Cerebellar cortex (tissue), 1 donor: ENCODE measurements around the gene SLC39A1.
"Not testable (repeated sequence)": the region's sequence is repeated elsewhere in the genome, so short reads cannot be mapped to it uniquely, and the experiment has no call there.

Experiments used
- DNase-seq: peaks from one replicate; pipeline ENCODE4 v3.0.0-alpha.2; 2015; ENCODE audit warnings: low spot score

The SLC39A1 gene, protein sequence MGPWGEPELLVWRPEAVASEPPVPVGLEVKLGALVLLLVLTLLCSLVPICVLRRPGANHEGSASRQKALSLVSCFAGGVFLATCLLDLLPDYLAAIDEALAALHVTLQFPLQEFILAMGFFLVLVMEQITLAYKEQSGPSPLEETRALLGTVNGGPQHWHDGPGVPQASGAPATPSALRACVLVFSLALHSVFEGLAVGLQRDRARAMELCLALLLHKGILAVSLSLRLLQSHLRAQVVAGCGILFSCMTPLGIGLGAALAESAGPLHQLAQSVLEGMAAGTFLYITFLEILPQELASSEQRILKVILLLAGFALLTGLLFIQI

DNA sequence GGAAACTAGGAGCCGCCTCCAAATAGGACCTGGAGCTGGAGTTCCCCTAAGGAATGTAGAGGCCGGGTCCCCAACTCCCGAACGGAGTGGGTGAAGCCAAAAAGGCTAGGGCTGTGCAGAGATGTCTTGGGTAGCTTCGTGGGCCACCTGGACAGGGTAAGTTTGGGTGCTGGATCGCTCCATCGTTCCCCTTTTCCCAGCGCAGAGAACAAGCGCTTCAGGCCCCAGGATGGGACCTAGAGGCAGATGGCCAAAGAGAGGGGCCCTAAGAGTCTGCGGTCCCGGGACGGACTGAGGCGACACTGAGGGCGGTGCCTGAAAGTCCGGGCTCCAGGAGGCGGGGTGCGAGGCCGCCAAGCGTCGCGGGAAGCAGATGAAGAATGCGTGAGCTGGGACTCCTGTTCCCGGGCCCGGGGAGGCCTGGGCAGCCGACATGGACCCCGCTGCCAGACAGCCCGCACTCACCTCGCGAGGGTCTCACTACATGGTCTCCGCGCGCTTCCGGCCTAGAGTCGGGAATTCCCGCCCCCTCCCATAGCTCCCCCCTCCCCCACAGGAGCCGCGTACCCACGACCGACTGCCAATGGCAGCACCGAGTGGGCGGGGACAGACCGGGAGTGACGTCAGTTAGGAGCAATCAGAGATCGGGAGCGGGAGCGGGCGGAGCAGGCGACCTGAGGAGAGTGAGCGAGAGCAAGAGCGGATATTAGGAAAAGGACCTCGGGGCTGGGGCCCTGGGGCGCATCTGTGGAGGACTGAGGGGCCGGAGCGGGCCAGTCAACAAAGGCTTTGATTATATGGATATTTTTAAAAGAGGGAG lies at the start of gene SLC39A1:
Gene SLC39A1 (minus strand): TSS at position 508 of the 820 bp plus-strand sequence. CDS start 822 bp downstream, outside the sequence.
- DNase-seq, result peak; percentile 99

DNA sequence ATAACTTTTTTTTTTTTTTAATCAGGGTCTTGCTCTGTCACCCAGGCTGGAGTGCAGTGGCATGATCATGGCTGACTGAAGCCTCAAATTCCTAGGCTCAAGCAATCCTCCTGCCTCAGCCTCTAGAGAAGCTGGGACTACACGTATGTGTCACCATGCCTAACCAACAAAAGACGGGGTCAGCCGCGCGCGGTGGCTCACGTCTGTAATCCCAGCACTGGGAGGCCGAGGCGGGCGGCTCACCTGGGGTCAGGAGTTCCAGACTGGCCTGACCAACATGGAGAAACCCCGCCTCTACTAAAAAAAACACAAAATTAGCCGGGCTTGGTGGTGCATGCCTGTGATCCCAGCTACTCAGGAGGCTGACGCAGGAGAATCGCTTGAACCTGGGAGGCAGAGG lies 49.2 kb upstream of the SLC39A1 start:
- not testable (repeated sequence) for DNase-seq

DNA sequence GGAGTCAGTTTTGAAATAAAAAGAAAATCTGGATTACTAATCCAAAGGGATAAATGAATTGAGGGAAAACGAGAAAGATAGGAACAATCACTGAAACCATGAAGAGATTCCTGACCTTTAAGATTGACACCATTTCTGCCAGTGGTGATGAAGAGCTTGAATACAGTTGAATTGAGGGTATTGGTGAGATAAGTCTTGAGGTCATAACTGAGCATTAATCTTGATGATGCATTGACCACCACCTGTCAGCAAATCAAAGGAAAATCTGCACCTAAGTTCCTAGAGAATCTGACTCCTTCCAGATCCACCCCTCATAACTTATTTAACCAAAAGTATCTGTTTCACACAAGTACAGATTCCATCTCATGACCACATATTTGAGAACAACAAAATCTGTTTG lies 48.8 kb upstream of the SLC39A1 start:
- no peak for DNase-seq

DNA sequence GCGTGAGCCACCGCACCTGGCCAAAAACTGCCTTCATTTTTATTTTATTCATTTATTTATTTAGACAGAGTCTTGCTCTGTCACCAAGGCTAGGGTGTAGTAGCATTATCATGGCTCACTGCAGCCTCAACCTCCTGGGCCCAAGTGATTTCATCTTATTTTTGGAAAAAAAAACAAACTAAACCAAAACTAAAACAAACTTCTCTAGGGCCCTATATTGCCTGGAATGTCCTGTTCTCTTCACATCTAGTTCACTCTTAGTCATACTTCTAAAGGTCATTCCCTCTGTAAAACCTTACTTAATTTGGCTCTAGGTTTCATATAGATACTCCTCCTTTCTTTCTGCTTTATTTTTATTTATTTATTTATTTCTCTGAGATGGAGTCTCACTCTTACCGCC lies 42.8 kb upstream of the SLC39A1 start:
- no peak for DNase-seq

DNA sequence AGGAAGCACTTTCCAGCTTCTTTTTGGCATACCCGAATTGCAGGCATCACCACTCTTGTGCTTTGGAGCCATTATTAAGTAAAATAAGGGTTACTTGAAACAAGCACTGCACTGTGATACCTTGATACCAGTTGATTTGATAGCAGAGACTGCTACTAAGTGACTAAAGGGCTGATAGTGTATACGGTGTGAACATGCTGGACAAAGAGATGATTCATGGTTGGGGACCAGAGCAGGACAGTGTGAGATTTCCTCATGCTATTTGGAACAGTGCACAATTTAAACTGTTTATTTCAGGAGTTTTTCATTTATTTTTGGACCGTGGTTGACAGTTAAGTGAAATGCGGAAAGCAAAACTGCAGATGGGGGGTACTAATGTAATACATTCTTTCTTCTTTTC lies 37.1 kb upstream of the SLC39A1 start:
- DNase-seq, result no peak

DNA sequence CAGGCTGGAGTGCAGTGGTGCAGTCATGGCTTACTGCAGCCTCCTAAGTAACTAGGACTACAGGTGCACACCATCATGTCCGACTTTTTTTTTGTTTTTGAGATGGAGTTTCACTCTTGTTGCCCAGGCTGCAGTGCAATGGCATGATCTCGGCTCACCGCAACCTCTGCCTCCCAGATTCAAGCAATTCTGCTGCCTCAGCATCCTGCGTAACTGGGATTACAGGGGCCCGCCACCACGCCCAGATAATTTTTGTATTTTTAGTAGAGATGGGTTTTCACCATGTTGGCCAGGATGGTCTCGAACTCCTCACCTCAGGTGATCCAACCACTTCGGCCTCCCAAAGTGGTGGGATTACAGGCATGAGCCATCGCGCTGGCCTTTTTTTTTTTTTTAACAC lies 33.5 kb upstream of the SLC39A1 start:
- DNase-seq, result not testable (repeated sequence)

DNA sequence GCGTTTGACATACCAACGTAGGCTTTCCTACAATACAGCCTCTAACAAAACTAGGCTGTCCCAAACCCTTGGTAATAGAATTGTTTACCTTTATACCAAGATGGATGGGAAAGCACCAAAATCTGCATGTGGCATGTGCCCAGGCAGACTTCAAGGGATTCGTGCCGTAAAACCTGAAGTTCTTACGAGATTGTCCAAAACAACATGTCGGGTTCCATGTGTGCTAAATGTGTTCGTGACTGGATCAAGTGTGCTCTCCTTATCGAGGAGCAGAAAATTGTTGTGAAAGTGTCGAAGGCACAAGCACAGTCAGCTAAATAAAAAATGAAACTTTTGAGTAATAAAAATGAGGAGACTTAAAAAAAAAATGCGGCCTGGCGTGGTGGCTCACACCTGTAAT lies 32.3 kb upstream of the SLC39A1 start:
- DNase-seq, result no peak

DNA sequence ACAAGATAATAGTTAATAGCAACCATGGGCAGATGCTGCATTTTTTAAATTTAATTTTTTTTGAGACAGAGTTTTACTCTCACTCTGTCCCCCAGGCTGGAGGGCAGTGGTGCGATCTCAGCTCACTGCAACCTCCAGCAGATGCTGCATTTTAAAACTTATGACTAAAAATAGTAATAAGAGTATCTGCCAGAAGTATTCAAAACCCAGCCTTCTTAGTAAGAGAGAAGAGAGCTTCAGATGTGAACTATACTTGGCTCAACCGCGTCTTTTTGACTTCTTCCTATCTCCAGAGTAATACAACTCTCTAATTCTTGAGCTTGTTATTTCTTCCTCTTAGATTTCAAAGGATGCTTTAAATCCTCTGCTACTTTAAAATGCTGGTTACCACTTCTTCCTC lies 31.9 kb upstream of the SLC39A1 start:
- DNase-seq, result no peak

DNA sequence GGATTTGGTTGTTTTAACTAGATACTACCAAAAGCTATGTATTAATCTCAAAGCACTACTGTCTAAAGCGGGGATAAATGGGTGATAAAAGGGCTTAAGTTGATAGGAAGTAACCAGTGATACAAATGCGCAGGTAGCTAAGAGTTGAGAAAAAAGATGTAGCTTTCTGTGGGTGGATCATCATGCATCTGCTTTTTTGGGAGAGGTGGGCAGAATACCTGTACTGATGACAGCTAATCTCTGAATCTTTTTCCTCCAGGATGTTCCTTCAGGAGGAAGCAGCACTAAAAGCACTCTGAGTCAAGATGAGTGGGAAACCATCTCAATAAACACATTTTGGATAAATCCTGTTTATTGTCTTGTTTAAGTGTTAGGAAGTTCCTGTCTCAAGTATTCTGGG lies 28.5 kb upstream of the SLC39A1 start:
- DNase-seq, result no peak

DNA sequence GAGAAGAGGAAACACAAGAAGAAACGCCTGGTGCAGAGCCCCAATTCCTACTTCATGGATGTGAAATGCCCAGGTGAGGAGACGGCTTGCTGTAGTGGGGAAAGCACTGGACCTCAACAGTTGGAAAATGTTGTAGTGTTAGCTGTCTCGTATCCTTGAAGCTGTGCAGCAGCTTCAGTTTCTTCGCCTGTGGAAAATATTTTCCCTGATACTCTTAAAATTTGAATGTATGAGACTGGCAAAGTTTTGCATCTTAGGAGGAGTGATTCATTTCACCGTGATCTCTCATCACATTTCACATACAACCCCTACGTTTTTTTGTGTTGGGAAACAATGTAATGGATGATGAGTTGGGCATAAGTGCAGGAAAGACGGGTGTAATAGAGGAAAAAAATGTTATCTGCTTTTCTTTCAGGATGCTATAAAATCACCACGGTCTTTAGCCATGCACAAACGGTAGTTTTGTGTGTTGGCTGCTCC lies 27.9 kb upstream of the SLC39A1 start:
- DNase-seq, result no peak

DNA sequence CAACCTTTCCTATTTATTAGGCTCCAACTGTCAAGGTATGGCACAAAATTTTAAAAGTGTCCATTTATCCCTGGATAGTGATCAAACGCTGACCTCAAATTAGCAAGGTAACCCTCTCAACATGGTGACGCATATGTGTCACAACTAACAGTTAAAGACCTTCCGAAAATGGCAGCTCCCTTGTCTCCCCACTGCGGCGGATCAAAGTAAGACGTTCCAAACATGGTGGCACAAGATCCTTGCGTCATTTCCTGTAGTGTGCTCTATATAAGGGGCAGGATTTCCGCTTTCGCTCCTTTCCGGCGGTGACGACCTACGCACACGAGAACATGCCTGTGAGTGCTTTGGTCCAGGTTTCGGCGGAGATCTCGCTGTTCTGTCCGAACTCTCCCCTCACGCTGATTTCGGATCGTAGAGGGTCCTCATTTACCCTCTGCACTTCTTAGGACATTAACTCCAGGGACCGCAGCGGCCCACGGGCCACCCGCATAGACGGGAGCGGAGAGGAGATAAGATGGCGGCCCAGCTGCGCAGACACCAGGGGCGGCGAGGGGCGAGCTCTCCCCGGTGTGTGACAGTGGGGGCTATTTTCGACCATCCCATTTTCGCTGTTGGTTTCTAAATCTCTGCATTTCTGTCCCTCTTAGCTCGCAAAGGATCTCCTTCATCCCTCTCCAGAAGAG lies 27.3 kb upstream of the SLC39A1 start, which contains the start of gene RPS27:
Gene RPS27 (plus strand): TSS at position 295 of the 683 bp plus-strand sequence. CDS start 35 bp downstream, at position 330.
- peak; percentile 99 for DNase-seq

DNA sequence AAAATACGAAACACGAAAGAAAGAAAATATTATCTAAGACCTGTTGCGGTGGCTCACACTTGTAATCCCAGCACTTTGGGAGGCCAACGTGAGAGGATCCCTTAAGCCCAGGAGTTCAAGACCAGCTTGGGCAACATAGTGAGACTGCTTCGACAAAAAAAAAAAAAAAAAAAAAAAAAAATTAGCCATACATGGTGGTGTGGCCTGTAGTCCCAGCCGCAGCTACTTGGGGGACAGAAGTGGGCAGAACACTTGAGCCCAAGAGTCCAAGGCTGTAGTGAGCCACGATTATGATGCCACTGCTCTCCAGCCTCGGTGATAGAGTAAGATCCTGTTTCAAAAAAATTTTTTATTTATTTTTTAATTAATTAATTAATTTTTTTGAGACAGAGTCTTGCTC lies 24.3 kb upstream of the SLC39A1 start:
- DNase-seq, result no peak

DNA sequence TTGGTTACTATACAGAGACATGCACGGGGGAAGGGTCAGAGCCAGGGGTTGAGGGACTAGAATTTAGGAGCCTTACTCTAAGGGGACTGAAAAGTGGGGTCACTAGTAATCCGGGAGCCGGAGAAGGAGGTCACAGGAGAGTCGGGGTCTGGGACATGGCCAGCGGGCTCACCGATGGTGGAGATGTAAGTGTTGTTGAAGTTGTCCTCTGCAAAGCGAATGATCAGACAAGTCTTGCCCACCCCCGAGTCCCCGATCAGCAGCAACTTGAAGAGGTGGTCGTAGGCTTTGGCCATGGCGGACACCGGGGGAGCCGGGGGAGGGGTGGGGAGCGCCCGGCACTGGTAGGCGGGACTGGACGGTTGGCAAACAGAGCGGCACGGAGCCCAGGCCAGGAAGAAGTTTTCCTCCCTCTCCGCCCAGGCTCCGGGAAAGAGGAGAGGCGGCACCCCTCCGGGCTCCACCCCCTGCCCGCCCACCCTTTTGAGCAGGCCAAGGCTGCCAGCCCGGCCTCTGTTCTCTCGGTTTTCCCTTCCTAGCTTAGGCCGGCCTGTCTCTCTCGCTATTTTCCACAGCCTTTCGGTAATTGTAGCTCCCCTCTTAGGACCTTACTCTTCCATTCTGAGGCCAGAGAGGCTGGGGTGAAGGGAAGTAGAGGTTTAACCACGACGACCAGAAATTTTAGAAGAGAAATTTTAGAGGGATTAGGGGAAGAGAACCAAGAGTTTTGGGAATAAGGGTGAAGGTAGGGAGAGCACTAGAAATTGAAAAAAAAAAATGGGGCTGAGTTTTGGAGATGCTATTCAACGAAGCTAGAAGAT lies 22.8 kb upstream of the SLC39A1 start, which contains the start of gene RAB13:
Gene RAB13 (minus strand): TSS at position 399 of the 821 bp plus-strand sequence. CDS start 103 bp downstream, at position 296.
- DNase-seq, result peak; percentile 72

DNA sequence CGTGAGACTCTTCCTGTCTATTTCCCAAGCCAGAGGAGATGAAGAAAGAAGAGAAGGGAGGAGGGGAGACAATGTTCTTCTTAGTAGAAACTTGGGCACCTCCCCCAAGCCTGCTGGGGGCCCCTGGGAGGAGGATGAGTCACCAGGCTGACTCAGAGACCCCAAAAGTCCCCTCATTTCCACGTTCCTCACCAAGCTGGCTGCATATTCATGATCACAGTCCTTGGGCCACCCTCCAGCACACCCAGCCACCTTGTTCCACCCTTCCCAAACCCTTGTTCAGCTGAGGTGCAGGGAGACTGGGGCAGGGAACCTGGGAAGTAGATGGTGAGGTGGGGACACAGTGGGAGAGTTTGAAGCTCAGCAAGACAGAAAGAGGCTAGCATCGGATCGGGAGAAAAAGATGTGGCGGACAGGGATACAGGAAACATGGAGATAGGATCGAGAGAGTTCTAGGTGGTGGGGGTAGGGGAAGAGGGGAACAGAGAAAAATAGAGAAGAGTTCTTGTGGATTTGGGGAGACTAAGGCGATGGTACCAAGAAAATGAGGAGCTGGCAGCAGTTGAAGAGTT lies 22.1 kb upstream of the SLC39A1 start:
- no peak for DNase-seq

DNA sequence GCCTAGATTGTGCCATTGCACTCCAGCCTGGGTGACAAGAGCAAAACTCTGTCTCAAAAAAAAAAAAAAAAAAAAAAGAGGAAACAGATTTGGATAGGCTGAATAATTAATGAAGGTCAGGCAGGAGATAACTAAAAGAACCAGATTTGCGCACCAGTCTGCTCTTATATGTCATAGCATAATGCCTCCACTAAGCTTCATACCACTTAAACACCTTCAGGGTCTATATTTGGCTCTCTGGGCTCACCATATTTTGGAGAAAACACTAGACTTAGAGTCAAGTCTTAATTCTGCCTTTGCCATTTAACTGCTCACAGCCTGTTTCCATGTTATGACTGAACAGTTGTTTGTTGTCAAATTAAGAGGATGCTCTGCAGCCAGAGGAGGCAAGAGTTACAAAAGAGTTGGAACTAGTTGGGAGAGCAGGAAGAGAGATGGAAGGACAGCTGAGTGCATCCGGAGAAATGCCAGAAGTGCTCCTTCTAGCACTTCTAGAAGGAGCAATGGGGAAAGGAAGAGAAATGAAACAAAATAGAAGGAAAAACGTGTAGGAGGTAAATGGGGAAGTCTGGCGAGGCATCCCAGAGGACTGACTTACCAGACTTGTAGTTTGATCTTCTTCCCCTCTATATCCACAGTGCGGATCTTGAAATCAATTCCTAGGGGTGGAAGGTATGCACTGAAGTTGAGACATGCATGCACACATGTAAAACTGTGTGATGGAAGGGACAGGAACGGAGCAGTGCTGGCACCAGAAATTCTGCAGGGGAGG lies 21.0 kb upstream of the SLC39A1 start:
- DNase-seq, result no peak

DNA sequence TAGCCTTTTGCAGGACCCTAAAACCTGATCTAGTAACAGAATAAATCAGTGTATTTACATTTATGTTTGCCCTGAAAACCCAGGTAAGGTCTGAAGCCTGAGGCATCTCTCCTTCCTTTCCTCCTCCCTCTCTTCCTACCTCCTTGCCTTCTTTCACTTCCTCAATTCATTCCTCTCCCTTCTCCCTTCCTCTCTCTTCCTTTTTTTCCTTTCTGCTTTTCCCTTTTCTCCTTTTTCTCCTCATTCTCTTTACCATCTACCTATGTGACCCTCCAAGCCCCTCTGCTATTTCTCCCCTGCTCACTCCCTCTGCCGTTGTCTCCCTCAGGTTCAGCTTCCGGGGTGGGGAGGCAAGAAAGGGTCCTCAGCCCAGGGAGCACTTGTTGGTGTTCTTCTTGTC lies 18.4 kb upstream of the SLC39A1 start:
- not testable (repeated sequence) for DNase-seq

DNA sequence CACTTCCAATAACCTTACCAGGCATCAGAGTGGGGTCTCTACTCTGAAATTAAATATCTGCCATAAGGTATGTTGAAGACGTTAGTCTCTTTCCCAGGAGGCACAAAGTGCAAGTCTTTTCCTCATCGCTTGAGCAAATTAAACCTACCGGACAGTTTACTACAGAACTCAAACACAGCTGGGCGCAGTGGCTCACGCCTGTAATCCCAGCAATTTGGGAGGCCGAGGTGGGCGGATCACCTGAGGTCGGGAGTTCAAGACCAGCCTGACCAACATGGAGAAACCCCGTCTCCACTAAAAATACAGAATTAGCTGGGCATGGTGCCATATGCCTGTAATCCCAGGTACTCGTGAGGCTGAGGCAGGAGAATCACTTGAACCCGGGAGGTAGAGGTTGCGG lies 15.8 kb upstream of the SLC39A1 start:
- not testable (repeated sequence) for DNase-seq

DNA sequence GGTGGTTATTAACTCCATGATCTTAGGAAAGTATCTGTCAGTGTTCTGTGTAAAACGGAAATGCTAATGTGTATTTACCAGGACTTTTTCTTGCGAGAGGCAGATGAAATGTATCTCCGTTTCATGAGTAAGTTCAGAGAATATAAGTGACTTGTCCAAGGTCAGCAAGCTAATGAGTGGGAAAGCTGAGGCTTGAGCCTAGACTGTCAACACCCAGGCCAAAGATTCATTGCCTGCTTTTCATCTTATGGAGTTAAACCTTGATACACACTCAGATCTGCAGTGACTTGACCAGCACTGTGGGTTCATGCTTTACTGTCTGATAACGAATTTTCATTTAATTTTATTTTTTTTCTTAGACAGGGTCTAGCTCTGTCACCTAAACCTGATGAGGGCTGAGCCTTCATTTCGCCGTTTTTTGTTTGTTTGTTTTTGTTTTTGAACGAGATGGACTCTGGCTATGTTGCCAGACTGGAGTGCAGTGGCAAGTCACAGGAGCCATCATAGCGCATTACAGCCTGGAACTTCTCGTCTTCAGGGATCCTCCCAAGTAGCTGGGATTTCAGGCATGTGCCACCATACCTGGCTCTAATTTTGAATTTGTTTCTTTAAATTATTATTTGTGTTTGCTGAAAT lies 15.1 kb upstream of the SLC39A1 start:
- no peak for DNase-seq
